ENCODE measurements around the gene USP31. TPM values are rescaled to one million over a fixed set of nuclear protein-coding genes. Genes with fewer than 3 reads are reported as not detected.
"Not testable (repeated sequence)": the region's sequence is repeated elsewhere in the genome, so short reads cannot be mapped to it uniquely, and the experiment has no call there.

USP31 gene
- total RNA-seq, 1 donor from 2014 or later: 50.6 TPM

DNA sequence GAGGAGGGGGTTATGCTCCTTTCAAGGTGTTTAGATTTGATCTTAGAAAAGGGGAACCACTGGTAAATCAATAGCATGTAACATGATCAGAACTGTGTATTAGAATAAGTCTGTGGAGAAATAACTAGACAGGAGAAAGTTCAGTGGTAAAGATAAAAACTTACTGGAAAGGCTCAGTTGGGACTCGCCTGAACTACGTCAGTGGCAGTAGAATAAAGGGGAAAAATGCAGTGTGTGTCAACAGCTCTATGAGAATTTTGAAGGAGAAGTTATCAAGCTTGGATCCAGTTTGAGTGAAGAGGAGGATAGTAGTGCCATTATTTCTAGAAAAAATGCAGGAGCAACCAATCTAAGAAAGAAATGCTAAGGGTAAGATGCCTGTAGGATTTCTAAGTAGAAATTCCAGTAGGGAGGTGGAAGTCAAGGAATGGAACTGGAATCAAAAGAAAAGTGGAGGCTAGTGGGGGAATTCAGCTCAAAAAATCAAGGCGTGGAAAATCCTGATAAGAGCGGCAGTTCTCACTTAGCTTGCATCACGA, 48.2 kb downstream of the USP31 start:
- no peak for DNase-seq (ENCODE audit: extremely low read depth, low read depth, low spot score)

- not testable (repeated sequence) for DNase-seq (ENCODE audit: extremely low read depth, low read depth, low spot score)
Measured at GRCh38 chr16:23096450-23096849, 52.8 kb downstream of the USP31 start.

DNA sequence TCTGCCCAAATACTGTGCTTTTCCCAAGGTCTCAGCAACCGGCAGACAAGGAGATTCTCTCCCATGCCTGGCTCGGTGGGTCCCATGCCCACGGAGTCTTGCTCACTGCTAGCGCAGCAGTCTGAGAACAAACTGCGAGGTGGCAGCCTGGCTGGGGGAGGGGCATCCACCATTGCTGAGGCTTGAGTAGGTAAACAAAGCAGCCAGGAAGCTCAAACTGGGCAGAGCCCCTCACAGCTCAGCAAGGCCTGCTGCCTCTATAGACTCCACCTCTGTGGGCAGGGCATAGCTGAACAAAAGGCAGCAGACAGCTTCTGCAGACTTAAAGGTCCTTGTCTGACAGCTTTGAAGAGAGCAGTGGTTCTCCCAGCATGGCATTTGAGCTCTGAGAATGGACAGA, 55.1 kb downstream of the USP31 start:
- DNase-seq (ENCODE audit: extremely low read depth, low read depth, low spot score): not testable (repeated sequence)

- DNase-seq (ENCODE audit: extremely low read depth, low read depth, low spot score): no peak
Measured at GRCh38 chr16:23092801-23093117, 56.5 kb downstream of the USP31 start.

- no peak for DNase-seq (ENCODE audit: extremely low read depth, low read depth, low spot score)
Measured at GRCh38 chr16:23092072-23092800, 57.0 kb downstream of the USP31 start.

GRCh38 chr16:23089111-23089510, 60.1 kb downstream of the USP31 start:
- DNase-seq (ENCODE audit: extremely low read depth, low read depth, low spot score): no peak

GRCh38 chr16:23088018-23088417, 61.2 kb downstream of the USP31 start:
- DNase-seq (ENCODE audit: extremely low read depth, low read depth, low spot score): no peak

GRCh38 chr16:23085949-23086348, 63.3 kb downstream of the USP31 start:
- DNase-seq (ENCODE audit: extremely low read depth, low read depth, low spot score): no peak

GRCh38 chr16:23082161-23082788, 67.0 kb downstream of the USP31 start:
- DNase-seq (ENCODE audit: extremely low read depth, low read depth, low spot score): no peak

DNA sequence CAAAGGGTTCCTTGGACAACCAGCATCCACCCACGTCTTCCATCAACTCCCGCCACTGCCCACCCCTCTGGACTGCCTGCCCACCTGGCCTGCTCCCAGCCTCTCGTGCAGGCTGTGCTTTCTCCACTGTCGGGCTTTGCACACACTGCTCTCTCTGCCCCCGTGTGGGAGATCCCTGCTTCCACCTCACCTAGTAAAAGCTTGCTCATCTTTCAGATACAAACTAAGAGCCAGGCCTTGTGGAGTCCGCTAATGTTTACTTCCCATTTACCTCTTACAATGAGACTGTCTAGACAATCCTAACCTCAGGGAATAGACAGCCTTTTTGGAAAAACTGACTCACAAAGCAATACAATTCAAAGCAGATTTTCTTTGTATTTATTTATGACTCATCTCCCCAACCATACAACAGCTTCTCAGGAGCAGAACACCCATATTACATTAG, 67.6 kb downstream of the USP31 start:
- DNase-seq (ENCODE audit: extremely low read depth, low read depth, low spot score): peak; percentile 33

DNA sequence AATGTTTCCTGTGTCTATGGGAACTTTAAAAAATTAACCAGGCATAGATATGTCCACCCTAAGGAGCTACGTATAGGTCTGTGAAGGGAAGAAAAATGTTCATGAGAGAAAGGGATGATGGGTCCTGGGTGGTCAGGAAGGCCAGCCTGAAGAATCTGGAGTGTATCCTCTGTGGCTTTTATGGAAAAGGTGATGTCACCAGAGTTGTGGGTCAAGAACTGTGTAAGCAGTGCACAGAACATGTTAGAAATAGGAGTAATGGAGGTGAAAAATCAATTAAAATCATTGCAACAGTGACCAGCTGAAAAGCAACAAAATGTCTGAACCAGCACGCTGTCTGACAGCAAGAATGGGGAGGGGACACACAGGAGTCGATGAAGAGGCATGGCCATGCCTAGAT, 68.5 kb downstream of the USP31 start:
- no peak for DNase-seq (ENCODE audit: extremely low read depth, low read depth, low spot score)

GRCh38 chr16:23080329-23080728, 68.9 kb downstream of the USP31 start:
- no peak for DNase-seq (ENCODE audit: extremely low read depth, low read depth, low spot score)

- DNase-seq (ENCODE audit: extremely low read depth, low read depth, low spot score): peak; percentile 50
Measured at GRCh38 chr16:23079675-23080301, 69.5 kb downstream of the USP31 start.

- DNase-seq (ENCODE audit: extremely low read depth, low read depth, low spot score): no peak
Measured at GRCh38 chr16:23074423-23074822, 74.8 kb downstream of the USP31 start.

- DNase-seq (ENCODE audit: extremely low read depth, low read depth, low spot score): no peak
Measured at GRCh38 chr16:23072769-23073549, 76.3 kb downstream of the USP31 start.

DNA sequence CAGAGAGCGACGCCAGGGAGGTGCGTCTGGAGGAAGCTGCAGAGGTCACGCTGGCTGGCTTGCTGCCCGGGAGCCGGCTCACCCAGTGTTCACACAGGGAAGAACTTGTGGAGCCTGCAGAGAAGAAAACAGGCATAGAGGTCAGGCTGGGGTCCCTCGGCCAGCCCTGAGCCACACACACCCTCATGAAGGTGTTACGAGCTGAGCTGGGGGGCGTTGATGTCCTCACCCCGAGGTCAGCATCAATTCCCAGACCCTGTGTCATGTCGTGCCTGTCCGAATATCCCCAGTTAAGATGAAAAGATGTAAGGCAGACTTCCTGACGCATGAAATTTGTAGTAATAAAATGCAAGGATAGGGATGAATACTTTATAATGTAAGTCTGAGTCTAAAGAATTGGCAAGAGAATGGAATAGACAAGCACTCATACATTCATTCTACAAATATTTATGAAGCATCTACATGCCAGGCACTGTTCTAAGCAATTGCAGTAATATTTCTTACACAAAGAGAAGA, 77.1 kb downstream of the USP31 start:
- peak; percentile 31 for DNase-seq (ENCODE audit: extremely low read depth, low read depth, low spot score)

DNA sequence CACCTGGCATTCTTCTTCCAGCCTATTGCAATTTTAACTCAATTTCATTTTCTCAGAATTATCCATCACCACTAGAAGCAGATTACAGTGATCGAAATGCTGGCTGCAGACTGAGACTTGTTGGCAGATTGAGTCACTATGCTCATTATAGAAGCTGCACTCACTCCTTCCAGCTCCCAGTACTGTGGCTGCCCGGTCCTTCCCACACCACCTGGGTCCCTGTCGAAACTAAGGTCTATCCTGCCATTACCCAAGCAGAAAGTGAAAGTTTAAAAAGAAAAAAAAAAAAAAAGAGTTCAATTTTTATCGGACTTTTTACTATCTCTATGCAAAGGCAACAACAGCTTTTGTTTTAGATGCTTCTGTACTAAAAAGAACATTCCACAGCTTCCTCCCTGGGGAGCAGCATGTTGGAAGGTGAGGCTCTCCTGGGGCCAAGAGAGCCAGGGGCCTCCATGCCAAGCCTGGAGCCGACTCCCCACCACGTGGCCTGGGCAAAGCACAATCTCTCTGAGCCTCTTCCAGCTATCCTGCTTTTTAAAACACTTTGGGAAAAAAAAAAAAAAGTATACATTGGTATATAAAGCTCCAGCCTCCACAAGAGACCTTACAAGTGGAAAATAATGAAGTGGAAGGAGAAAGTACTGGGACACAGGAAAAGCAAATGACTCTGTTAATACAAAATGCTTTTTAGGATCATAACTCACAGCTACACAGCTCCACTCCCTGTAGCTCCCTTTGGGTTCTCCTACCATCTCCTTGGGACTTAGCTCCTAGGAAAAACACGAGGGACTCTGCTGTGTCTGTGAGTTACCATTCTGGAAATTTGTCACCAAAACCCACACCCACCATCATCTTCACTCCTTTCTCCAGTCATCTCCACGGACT, 77.8 kb downstream of the USP31 start:
- no peak for DNase-seq (ENCODE audit: extremely low read depth, low read depth, low spot score)

GRCh38 chr16:23069844-23070243, 79.4 kb downstream of the USP31 start:
- DNase-seq (ENCODE audit: extremely low read depth, low read depth, low spot score): no peak

DNA sequence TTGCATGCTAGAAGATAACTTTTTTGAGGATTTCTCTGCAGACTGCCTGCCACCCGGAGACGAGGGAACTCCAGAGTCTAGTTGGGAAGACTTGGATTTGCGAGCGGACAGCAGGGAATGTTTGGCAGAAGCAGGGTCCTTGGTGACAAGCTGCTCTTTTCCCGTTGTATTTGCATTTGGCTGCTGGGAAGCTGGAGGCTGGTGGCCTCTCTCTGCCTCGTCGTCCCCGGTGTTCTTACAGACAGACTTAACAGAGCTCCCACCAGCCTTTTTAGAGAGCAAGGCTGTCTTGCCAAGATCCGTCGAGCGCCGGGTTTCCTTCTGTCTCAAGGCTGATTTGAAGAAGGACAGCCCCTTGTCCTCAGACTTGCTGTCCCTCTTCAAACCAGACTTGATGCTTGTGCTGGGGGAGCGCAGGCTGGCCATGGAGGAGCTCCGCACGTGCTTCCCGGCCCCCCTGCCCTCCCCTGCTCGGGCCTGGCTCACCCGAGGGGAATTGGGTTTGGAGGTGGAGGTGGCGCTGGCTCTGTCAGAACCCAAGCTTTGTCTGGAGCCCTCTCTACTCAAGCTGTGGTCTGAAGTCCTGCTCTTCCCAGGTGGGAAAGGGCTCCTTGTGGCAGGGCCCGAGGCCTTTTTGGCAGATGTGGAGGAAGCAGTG, 81.0 kb downstream of the USP31 start:
- DNase-seq (ENCODE audit: extremely low read depth, low read depth, low spot score): no peak
